HG02610 (cell line): ENCODE data around the gene TSPAN18.

ENCODE experiments used
- ATAC-seq: cut with Tn5 transposase; IDR thresholded peaks from one replicate; pipeline ENCODE4 v1.9.1; 2021; ENCODE audit warnings: mild to moderate bottlenecking, moderate library complexity; ENCODE audit not compliant: unreplicated experiment

TSPAN18 gene

GRCh38 chr11:44726283-44727113, at the start of gene TSPAN18:
TSPAN18 (plus strand) TSS chr11:44726962; CDS start chr11:44906417, 179,455 bp downstream.
- ATAC-seq, result peak; percentile 83

GRCh38 chr11:44680982-44681597, 45.7 kb upstream of the TSPAN18 start:
- no peak for ATAC-seq

- ATAC-seq, result no peak
Measured at GRCh38 chr11:44681698-44682097, 45.1 kb upstream of the TSPAN18 start.

- no peak for ATAC-seq
Measured at GRCh38 chr11:44684859-44685281, 41.9 kb upstream of the TSPAN18 start.

- no peak for ATAC-seq
Measured at GRCh38 chr11:44687388-44687787, 39.4 kb upstream of the TSPAN18 start.

- no peak for ATAC-seq
Measured at GRCh38 chr11:44689265-44689664, 37.5 kb upstream of the TSPAN18 start.

- ATAC-seq, result no peak
Measured at GRCh38 chr11:44690651-44691050, 36.1 kb upstream of the TSPAN18 start.

GRCh38 chr11:44692460-44692859, 34.3 kb upstream of the TSPAN18 start:
- ATAC-seq, result no peak

GRCh38 chr11:44693654-44694119, 33.1 kb upstream of the TSPAN18 start:
- ATAC-seq, result no peak

GRCh38 chr11:44694443-44694842, 32.3 kb upstream of the TSPAN18 start:
- ATAC-seq, result no peak

GRCh38 chr11:44695169-44695833, 31.5 kb upstream of the TSPAN18 start:
- no peak for ATAC-seq

GRCh38 chr11:44698252-44698912, 28.4 kb upstream of the TSPAN18 start:
- no peak for ATAC-seq

- no peak for ATAC-seq
Measured at GRCh38 chr11:44699497-44700408, 27.0 kb upstream of the TSPAN18 start.

- no peak for ATAC-seq
Measured at GRCh38 chr11:44701276-44701675, 25.5 kb upstream of the TSPAN18 start.

GRCh38 chr11:44702889-44703288, 23.9 kb upstream of the TSPAN18 start:
- no peak for ATAC-seq

GRCh38 chr11:44707094-44707493, 19.7 kb upstream of the TSPAN18 start:
- no peak for ATAC-seq

- no peak for ATAC-seq
Measured at GRCh38 chr11:44708009-44708408, 18.8 kb upstream of the TSPAN18 start.

GRCh38 chr11:44708523-44709280, 18.1 kb upstream of the TSPAN18 start:
- ATAC-seq, result no peak

- ATAC-seq, result no peak
Measured at GRCh38 chr11:44709281-44709562, 17.5 kb upstream of the TSPAN18 start.

- no peak for ATAC-seq
Measured at GRCh38 chr11:44709966-44710365, 16.8 kb upstream of the TSPAN18 start.
